SK-MEL-5 (cell line): ENCODE measurements around the gene NNAT. TPM values are rescaled to one million over a fixed set of nuclear protein-coding genes. Genes with fewer than 3 reads are reported as not detected.

Source experiments
- DNase-seq: peaks from one replicate; pipeline ENCODE4 v3.0.0-alpha.2; 2016; ENCODE audit warnings: low read depth, low spot score
- in situ Hi-C: cut with HindIII; loops from 2 replicates; pipeline ENCODE4 v1.10.0; 2016; ENCODE audit warnings: low sequenced_read_pairs, high pct_unique_total_duplicates, low pct_unique_long_range_greater_than_20kb
- total RNA-seq: library from RNA; depleted of rRNA; stranded (reverse); fragments of >200 nt; shearing (Covaris generic); gene quantifications from 2 replicates; pipeline ENCODE4 v1.2.3, GENCODE V29; 2014

NNAT gene
- total RNA-seq, 1 experiment from 2014 or later: not detected

- in situ Hi-C loops: no loop called here
Measured at GRCh38 chr20:37494796-37495195, 26.3 kb upstream of the NNAT start.

DNA sequence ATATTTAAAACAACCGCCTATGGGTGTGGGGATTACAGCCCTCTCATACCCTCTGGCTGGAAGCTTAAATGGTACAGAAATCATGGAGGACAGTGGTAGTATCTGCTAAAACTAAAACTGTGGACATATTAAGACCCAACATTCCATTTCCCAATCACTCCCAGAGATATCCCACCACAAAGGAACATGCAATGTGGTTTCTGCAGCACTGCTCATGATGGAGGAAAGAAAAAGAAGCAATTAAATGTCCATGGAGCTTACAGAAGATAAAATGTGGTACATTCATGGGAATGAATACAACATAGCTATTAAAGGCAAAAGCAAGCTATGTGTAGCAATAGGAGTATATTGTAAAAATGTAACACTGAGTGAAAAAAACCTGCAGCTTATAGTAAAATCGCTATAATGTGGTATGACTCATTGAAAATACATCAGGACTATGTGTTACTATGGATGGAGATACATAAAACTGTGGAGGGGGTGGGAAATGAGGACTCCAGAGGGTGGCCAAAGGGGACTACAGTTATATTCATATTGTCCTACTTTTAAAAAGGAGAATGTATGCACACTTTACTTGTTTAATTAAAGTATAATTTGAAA lies 22.9 kb upstream of the NNAT start:
- in situ Hi-C loops: no loop called here
- DNase-seq: no peak

More at GRCh38 chr20:37494796-37495195, 26.3 kb upstream of the NNAT start:
- DNase-seq: no peak

- in situ Hi-C loops: loop anchor here (25.0 kb wide), 1 partner anchor 238 kb away; the partner anchor contains the start of gene GHRH
Measured at GRCh38 chr20:37500311-37500710, 20.7 kb upstream of the NNAT start.

GRCh38 chr20:37501940-37502339 lies 19.1 kb upstream of the NNAT start:
- no peak for DNase-seq
- in situ Hi-C loops: loop anchor here (25.0 kb wide), 1 partner anchor 240 kb away; the partner anchor contains the start of gene GHRH

More at GRCh38 chr20:37500311-37500710, 20.7 kb upstream of the NNAT start:
- no peak for DNase-seq

- no peak for DNase-seq
- in situ Hi-C loops: loop anchor here (25.0 kb wide), 1 partner anchor 240 kb away; the partner anchor contains the start of gene GHRH
Measured at GRCh38 chr20:37502654-37503053, 18.4 kb upstream of the NNAT start.

- DNase-seq: no peak
- in situ Hi-C loops: loop anchor here (25.0 kb wide), 1 partner anchor 241 kb away; the partner anchor contains the start of gene GHRH
Measured at GRCh38 chr20:37503256-37503927, 17.7 kb upstream of the NNAT start.

- in situ Hi-C loops: loop anchor here (25.0 kb wide), 1 partner anchor 242 kb away; the partner anchor contains the start of gene GHRH
- no peak for DNase-seq
Measured at GRCh38 chr20:37504404-37505096, 16.5 kb upstream of the NNAT start.

GRCh38 chr20:37505263-37506151 lies 15.5 kb upstream of the NNAT start:
- in situ Hi-C loops: loop anchor here (25.0 kb wide), 1 partner anchor 243 kb away; the partner anchor contains the start of gene GHRH

GRCh38 chr20:37506152-37506725 lies 14.8 kb upstream of the NNAT start:
- no peak for DNase-seq
- in situ Hi-C loops: loop anchor here (25.0 kb wide), 1 partner anchor 244 kb away; the partner anchor contains the start of gene GHRH

More at GRCh38 chr20:37505263-37506151, 15.5 kb upstream of the NNAT start:
- no peak for DNase-seq

- DNase-seq: no peak
- in situ Hi-C loops: loop anchor here (25.0 kb wide), 1 partner anchor 248 kb away; the partner anchor contains the start of gene GHRH
Measured at GRCh38 chr20:37510226-37510625, 10.8 kb upstream of the NNAT start.

DNA sequence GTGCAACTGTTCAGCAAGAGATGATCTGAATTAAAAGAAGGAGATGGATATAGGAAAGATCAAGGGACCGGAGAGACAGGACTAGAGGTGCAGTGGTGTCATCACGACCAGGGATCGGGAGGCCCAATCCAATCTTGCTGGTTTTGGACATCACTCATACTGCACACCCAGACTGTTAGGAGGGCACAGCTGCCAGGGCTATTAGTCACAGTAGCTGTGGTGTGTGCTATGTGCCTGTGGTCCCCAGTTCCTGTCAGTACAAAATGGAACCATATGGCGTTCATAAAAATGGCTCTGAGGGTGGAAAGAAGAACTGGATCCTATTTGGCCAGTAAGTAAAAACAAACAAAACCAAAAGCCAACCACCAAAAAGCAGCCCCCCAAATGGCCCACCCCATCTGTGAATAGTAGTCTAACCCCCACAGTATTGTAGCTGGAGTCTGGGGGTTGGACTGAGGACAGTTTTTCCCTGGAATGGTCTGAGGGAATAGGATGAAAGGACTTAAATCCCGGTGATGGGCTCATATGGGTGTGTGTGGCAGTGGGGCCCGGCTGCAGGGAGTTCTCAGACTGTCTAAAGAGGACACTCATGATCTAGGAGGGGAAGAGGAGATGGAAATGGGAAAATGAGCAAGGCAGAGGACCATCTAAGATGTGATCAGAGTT lies 9.3 kb upstream of the NNAT start:
- DNase-seq: no peak
- in situ Hi-C loops: loop anchor here (25.0 kb wide), 1 partner anchor 249 kb away; the partner anchor contains the start of gene GHRH

DNA sequence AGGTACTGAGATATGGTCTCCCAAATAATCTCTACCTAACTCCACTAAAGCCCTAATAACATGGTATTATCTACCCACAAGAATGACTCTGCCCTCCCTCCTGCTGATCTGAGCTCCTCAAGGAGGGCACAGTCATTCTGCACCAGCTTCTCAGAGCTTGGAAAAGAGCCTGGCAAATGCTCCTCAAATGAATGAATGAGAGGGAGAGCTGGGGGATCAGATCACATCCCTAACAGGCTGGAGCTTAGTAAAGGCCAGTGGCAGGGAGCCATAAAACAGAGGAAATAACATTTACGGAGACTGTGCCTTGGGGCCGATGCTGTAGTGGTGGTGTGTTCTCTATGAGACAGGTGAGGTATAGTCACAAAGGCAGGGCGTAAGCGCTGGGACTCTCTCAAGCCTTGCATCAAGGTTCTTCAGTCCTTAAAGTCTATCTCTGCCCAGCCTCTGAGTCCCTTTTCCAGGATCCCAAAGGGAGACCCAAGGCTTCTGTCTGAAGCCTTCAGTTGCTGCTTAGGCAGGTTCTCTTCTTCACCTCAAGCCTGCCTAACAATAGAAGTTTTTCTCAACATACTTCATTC lies 7.2 kb upstream of the NNAT start:
- in situ Hi-C loops: loop anchor here (25.0 kb wide), 1 partner anchor 252 kb away; the partner anchor contains the start of gene GHRH
- DNase-seq: no peak

DNA sequence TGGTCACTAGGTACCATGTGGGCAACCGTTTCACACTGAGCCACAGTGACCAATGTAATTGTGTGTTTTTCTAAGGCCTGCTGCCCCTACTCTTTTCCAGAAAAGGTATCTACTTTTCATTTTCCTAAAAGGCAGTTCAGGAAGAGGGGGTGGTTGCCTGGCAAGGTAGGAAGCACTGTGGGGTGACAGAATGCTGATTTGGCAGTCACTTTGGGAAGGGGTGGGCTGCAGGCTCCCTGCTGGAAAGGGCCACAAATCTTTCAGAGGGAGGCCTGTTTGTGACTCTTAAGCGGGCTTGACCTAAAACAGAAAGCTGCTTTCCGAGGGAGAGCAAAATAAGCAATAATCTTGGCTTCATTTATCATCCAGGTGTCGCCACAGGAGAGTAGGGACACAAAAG lies 5.2 kb upstream of the NNAT start:
- in situ Hi-C loops: loop anchor here (25.0 kb wide), 1 partner anchor 254 kb away; the partner anchor contains the start of gene GHRH
- DNase-seq: no peak

GRCh38 chr20:37516811-37517750 lies 4.0 kb upstream of the NNAT start:
- in situ Hi-C loops: loop anchor here (25.0 kb wide), 1 partner anchor 255 kb away; the partner anchor contains the start of gene GHRH
- no peak for DNase-seq

- no peak for DNase-seq
- in situ Hi-C loops: loop anchor here (25.0 kb wide), 1 partner anchor 256 kb away; the partner anchor contains the start of gene GHRH
Measured at GRCh38 chr20:37518059-37518458, 3.0 kb upstream of the NNAT start.
